ENCODE results near the gene MBP.

DNA sequence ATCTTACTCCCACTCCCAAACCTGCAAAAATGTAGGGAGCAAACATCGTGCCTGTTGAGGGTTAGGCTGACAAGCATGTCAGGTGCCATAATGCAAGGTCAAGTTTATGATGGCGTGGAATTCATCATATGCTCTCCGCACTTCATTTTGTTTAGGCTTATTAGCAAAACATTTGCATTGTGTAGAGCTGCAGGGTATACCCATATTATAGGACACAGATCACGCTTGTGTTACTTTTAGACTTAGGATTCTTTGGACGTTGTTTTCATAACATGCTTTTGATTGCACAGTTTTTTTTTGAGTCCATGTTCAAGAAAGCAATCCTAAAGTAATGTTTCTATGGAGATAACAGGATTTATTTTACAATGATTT is 22.9 kb downstream of the MBP start:
- TF ChIP-seq, protein P1, sequence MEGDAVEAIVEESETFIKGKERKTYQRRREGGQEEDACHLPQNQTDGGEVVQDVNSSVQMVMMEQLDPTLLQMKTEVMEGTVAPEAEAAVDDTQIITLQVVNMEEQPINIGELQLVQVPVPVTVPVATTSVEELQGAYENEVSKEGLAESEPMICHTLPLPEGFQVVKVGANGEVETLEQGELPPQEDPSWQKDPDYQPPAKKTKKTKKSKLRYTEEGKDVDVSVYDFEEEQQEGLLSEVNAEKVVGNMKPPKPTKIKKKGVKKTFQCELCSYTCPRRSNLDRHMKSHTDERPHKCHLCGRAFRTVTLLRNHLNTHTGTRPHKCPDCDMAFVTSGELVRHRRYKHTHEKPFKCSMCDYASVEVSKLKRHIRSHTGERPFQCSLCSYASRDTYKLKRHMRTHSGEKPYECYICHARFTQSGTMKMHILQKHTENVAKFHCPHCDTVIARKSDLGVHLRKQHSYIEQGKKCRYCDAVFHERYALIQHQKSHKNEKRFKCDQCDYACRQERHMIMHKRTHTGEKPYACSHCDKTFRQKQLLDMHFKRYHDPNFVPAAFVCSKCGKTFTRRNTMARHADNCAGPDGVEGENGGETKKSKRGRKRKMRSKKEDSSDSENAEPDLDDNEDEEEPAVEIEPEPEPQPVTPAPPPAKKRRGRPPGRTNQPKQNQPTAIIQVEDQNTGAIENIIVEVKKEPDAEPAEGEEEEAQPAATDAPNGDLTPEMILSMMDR (conservative IDR thresholded peaks at IDR 0.05; ENCODE audit: low read length), result no peak
- TF ChIP-seq EZH2phosphoT487 (IDR thresholded peaks at IDR 0.05; ENCODE audit: borderline replicate concordance, low read depth, low read length), result no peak

All from OCI-LY7 (cell line).